GM18907 (cell line): ENCODE measurements around the gene CCDC24.

ENCODE experiments used
- ATAC-seq: cut with Tn5 transposase; IDR thresholded peaks from one replicate; pipeline ENCODE4 v1.9.1; 2021; ENCODE audit warnings: mild to moderate bottlenecking, moderate library complexity; ENCODE audit not compliant: unreplicated experiment

CCDC24 gene

DNA sequence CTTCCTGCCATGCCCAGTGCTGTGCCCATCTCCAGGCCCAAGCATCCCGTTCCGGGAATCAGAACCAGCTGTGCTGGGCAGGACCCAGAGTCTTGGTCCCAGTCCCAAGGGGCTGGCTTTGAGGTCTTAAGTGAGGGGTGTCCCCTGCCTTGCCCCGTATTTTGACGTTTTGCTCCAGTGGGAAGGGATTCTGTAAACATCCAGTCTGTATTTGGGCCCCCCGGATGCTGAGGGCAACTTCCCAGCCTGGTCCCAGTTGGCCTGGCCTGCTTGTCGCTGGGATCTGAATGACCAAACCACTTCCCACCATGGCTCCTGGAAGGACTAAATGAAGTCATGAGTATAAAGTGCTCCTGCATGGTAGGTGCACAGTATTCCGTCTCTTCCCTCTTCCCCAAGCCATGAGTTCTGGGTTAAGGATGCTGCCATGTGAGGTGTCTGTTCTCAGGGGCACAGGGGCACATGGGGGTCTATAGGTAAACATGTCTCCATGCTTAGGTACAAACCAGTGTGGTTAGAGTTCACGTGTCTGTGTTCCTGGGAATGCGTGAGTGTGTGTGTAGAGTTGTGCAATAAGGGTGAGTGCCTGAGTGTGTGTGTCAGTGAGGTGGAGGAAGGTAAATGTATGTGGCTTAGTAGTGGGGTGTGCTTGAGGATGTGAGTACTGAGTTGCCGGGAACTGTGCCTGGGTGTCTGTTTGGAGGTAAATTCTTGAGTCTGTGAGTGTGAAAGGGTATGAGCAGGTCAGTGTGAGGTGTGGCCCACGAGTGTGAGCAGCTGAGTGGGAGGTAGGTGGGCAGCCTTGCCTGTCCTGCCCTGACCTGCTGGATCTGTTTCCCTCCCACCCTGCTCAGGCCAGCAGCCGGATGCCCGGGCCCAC is 10.9 kb upstream of the CCDC24 start:
- ATAC-seq: no peak

DNA sequence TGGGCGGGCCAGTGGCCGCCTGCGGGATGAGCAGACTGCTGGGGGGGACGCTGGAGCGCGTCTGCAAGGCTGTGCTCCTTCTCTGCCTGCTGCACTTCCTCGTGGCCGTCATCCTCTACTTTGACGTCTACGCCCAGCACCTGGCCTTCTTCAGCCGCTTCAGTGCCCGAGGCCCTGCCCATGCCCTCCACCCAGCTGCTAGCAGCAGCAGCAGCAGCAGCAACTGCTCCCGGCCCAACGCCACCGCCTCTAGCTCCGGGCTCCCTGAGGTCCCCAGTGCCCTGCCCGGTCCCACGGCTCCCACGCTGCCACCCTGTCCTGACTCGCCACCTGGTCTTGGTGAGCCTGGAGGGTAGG is 10.3 kb upstream of the CCDC24 start:
- ATAC-seq: no peak

DNA sequence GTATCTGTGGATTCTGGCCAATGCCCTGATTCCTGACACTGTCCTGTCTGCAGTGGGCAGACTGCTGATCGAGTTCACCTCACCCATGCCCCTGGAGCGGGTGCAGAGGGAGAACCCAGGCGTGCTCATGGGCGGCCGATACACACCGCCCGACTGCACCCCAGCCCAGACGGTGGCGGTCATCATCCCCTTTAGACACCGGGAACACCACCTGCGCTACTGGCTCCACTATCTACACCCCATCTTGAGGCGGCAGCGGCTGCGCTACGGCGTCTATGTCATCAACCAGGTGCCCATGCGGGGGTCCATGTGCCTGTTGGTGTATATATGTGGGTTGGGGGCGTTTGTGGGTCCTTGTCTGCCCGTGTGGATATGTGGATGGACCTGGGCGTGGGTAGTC is 9.8 kb upstream of the CCDC24 start:
- ATAC-seq: no peak

GRCh38 chr1:43982241-43982640 is 9.2 kb upstream of the CCDC24 start:
- no peak for ATAC-seq

- no peak for ATAC-seq
These were observed 8.6 kb upstream of the CCDC24 start for GRCh38 chr1:43982808-43983207.

- ATAC-seq: no peak
These were observed 8.0 kb upstream of the CCDC24 start for GRCh38 chr1:43983253-43983899.

- ATAC-seq: no peak
These were observed 6.5 kb upstream of the CCDC24 start for GRCh38 chr1:43984855-43985254.

GRCh38 chr1:43985984-43986595 is 5.3 kb upstream of the CCDC24 start:
- ATAC-seq: no peak

GRCh38 chr1:43986712-43987111 is 4.7 kb upstream of the CCDC24 start:
- ATAC-seq: no peak

GRCh38 chr1:43987159-43987902 is 4.1 kb upstream of the CCDC24 start:
- ATAC-seq: no peak

DNA sequence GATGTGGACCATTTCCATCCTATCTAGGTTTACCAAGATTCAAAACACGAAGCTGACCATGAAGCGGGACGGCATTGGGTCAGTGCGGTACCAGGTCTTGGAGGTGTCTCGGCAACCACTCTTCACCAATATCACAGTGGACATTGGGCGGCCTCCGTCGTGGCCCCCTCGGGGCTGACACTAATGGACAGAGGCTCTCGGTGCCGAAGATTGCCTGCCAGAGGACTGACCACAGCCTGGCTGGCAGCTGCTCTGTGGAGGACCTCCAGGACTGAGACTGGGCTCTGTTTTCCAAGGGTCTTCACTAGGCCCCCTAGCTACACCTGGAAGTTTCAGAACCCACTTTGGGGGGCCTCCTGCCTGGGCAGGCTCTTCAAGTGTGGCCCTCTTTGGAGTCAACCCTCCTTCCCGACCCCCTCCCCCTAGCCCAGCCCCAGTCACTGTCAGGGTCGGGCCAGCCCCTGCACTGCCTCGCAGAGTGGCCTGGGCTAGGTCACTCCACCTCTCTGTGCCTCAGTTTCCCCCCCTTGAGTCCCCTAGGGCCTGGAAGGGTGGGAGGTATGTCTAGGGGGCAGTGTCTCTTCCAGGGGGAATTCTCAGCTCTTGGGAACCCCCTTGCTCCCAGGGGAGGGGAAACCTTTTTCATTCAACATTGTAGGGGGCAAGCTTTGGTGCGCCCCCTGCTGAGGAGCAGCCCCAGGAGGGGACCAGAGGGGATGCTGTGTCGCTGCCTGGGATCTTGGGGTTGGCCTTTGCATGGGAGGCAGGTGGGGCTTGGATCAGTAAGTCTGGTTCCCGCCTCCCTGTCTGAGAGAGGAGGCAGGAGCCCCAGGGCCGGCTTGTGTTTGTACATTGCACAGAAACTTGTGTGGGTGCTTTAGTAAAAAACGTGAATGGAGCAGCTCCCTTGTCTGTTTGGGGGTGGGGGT is 864 bp upstream of the CCDC24 start:
- no peak for ATAC-seq

DNA sequence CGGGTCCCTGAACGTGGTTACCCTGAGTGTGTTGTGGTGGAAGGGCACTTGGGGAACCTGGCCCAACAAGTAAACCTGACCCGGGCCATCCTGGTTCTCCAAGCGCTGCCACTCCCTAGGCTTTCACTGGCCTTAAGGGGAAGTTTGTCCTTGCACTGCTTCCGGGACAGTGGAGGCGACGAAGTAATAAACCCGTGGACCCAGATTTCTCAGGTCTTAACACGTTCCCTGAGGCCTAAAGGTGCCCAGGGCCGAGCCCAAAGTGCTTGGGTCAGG is 261 bp upstream of the CCDC24 start:
- ATAC-seq: no peak

DNA sequence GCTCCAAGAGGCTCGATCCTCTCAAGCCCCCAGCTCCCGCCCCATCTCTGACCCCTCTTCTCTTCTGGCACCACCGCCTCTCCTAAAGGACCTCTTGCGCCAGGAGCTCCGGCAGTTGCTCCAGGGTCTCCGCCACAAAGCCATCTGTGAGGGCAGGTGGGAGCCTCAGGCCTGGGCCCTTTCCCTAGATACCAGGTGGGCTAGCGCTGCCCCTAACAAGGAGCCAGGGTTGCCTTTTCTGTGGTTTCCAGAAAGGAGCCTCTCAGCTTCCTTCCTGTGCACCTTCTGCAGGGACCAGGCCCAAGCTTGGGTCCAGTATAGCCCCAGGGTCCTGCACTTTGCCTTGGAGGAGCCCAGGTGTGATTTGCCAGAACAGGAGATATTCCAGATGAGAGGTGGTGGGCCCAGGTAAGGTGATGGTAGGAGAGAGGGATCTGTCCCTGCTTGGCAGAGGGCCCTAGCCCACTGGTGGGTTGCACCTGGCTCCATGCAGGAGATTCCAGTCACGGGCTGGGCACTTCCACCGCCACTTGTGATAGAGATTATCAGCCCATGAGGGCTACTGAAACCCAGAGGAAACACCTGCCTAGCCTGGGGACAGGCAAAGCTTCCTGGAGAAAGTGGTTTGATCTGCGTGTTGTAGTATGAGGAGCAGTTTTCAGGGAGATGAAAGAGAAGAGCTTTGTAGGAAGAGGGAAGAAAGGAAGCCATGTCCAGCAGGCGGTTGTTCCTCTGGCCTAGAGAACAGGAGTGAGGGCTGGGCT is 1.0 kb downstream of the CCDC24 start:
- ATAC-seq: no peak

DNA sequence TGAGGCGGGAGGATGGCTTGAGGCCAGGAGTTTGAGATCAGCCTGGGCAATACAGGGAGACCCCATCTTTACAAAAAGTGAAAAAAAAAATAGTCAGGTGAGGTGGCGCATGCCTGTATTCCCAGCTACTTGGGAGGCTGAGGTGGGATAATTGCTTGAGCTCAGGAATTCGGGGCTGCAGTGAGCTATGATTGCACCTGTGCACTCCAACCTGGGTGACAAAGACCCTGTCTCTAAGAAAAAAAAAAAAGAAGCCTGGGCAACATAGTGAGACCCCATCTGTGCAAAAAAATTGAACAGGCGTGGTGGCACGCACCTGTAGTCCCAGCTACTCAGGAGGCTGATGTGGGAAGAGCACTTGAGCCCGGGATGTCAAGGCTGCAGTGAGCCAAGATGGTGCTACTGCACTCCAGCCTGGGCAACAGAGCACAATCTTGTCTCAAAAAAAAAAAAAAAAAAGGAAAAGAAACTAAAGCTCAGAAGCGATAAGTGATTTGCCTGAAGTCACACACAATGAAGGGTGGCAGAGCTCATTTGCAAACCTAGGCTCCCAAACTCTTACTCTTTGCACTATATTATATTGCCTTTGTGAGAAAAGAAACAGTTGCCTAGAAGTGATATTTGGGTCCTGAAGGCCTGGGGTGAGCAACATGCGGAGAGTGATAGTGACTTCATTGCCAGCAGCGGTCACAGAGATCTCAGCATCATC is 2.0 kb downstream of the CCDC24 start:
- ATAC-seq: no peak

GRCh38 chr1:43994071-43994470 is 2.7 kb downstream of the CCDC24 start:
- ATAC-seq: no peak

GRCh38 chr1:43994794-43995790 is 3.7 kb downstream of the CCDC24 start:
- ATAC-seq: no peak

DNA sequence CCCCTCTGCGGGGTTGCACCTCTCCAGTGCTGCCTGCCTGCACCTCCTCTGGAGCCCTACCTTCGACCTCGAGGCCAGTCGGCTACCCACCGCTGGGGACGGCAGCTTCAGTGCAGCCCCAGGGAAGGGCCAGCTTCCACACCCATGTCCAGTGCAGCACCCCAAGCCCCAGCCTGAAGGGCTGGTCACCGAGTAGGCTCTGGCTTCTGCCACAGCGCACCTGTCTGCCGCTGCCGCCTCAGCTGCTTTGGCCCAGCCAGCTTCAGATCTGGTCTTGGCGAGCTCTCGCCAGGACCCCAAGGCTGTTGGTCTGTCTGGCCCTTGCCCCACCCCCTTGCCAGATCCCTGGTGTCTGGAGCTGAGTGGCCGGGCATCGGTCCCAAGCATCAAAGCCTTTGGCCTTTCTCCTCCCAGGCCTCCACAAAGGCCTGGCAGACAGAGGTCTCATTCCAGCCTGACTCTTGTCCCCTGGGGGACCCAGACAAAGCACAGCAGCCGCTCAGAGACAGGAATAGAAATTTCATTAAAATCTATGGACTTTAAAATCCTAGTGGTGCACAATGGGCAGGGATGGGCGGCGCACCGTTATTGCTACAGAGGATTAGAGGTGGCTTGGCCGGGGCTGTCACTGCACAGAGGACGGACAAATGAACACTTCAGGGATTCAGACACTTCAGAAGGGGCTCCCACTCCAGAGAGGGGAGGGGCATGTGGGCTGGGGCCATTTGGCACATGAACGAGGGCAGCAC is 4.8 kb downstream of the CCDC24 start:
- no peak for ATAC-seq
